A549 (cell line): ENCODE measurements around the gene CXCL9.

Experiments
- CEBPB ChIP-seq, 2 experiments: fragments of >200 bp in 1 of 2; sonication (Bioruptor Twin) in 1 of 2; formaldehyde crosslinking in 1 of 2; IDR thresholded peaks; 2 replicates each; pipeline ENCODE4 v1.6.1; 2012 to 2016
- NPAS2 ChIP-seq: fragments of 250-450 bp; sonication (Bioruptor Pico); IDR thresholded peaks from 2 replicates; pipeline ENCODE4 v1.8.0; 2022; ENCODE audit warnings: mild to moderate bottlenecking, moderate library complexity, borderline replicate concordance

DNA sequence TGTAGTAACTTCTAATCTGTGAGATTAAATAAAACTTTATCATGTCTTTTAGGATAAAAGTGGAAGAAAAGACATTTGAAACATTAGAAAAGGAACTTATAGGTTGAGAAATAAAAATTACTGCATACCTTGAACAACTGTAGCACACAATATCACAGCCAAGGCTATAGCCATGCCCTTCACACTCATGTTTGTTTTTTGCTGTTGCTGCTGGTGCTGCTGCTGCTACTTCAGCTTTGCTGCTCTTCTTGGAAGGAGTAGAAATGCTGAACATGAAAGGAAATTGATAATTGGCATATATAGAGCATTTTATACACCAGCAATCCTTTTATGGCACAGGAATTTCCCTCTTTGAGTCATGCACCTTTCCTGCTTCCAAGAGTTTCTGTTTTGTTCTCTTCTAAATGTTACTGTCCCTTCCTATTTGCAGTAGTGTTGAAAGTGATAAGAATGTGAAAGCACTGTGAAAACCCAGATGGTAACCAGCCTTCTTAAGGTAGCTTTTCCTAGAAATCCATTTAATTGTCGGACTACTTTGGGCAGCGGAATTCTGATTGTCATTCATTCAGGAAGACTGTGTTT is 28.6 kb upstream of the CXCL9 start, which contains the start of gene CXCL11:
- TF ChIP-seq CEBPB (IDR thresholded peaks at IDR 0.05) (no peak), NPAS2 (CRISPR knock-in tag) (no peak)
